Stomach (tissue), 4 donors: Measurements from ENCODE around the gene ARG2.

Source experiments
- CTCF ChIP-seq, 7 experiments: fragments of 450-650 bp in 4 of 7; fragments of 200-600 bp in 3 of 7; sonication (generic) in 3 of 7; IDR thresholded peaks; one replicate each; pipeline ENCODE4 v1.5.1; 2016 to 2019; ENCODE audit warnings: antibody characterized with exemption in 7 of 7, control low read depth in 2 of 7, mild to moderate bottlenecking in 1 of 7
- EP300 ChIP-seq: sonication (generic); formaldehyde crosslinking; IDR thresholded peaks from one replicate; pipeline ENCODE4 v1.6.1; 2017; ENCODE audit warnings: antibody characterized with exemption
- POLR2A ChIP-seq, 4 donors: fragments of 450-650 bp; IDR thresholded peaks; one replicate each; pipeline ENCODE4 v1.6.1; 2016; ENCODE audit warnings: antibody characterized with exemption in 4 of 4, control low read depth in 2 of 4, mild to moderate bottlenecking in 1 of 4, moderate library complexity in 1 of 4
- POLR2AphosphoS5 ChIP-seq, 3 donors: sonication (generic); formaldehyde crosslinking; IDR thresholded peaks; one replicate each; pipeline ENCODE4 v1.6.1; 2016; ENCODE audit warnings: antibody characterized with exemption in 3 of 3

GRCh38 chr14:67620217-67620785 is 581 bp downstream of the ARG2 start:
- TF ChIP-seq CTCF (IDR thresholded peaks at IDR 0.05) (no peak), POLR2A (IDR thresholded peaks at IDR 0.05) (no peak), EP300 (no peak), POLR2AphosphoS5 (IDR thresholded peaks at IDR 0.05) (no peak)
